A549 (cell line): ENCODE results near the gene ZNF625. TPM values are rescaled to one million over a fixed set of nuclear protein-coding genes. Genes with fewer than 3 reads are reported as not detected.

Experiments
- ATAC-seq, 2 experiments: fragments of 200-7000 bp in 1 of 2; fragments of >200 bp in 1 of 2; cut with Nextera tagmentation in 1 of 2; cut with Tn5 transposase in 1 of 2; 3 replicates each; pipeline versions ENCODE4 v1.8.0 to v1.9.1; 2018 to 2020; ENCODE audit warnings: mild to moderate bottlenecking in 1 of 2, moderate library complexity in 1 of 2
- CTCF ChIA-PET: fragments of 300-600 bp; sonication (Branson Sonifier 250); formaldehyde crosslinking; extraction: SDS; loops from one replicate; lab custom pipeline; 2021; ENCODE audit warnings: antibody characterized with exemption, inconsistent platforms; lab: Yijun Ruan, JAX
- POLR2A ChIA-PET: fragments of 350-600 bp; formaldehyde crosslinking; extraction: SDS; loops from one replicate; lab custom pipeline; 2021; ENCODE audit warnings: antibody characterized with exemption, inconsistent platforms; lab: Yijun Ruan, JAX
- DNase-seq, 2 experiments: peaks; one replicate each; pipeline versions ENCODE4 v3.0.0 to v3.0.0-alpha.2; 2011 to 2016; ENCODE audit warnings: low read depth in 1 of 2, low spot score in 1 of 2
- FAIRE-seq: peaks from 2 replicates; lab custom pipeline; 2011; peaks lifted over from hg19 to GRCh38; lab: Jason Lieb, UNC
- H3K27ac ChIP-seq, 2 experiments: fragments of >200 bp; sonication (Bioruptor Twin); formaldehyde crosslinking; 3 replicates each; pipeline ENCODE4 v1.5.1; 2016 to 2017
- H3K4me1 ChIP-seq: fragments of >200 bp; sonication (Bioruptor Twin); formaldehyde crosslinking; 3 replicates; pipeline ENCODE4 v1.6.1; 2016
- H3K4me2 ChIP-seq: fragments of >200 bp; sonication (Bioruptor Twin); formaldehyde crosslinking; 3 replicates; pipeline ENCODE4 v1.6.1; 2016
- H3K4me3 ChIP-seq: fragments of >200 bp; sonication (Bioruptor Twin); formaldehyde crosslinking; 3 replicates; pipeline ENCODE4 v1.5.1; 2016
- H3K9me3 ChIP-seq: fragments of >200 bp; sonication (Bioruptor Twin); formaldehyde crosslinking; 3 replicates; pipeline ENCODE4 v1.6.1; 2016
- ATOH8 ChIP-seq: fragments of 250-450 bp; sonication (Bioruptor Pico); IDR thresholded peaks from 2 replicates; pipeline ENCODE4 v1.5.0; 2020; ENCODE audit warnings: low read depth, mild to moderate bottlenecking, moderate library complexity
- CBX2 ChIP-seq: fragments of 200-600 bp; sonication (generic); IDR thresholded peaks from 2 replicates; pipeline ENCODE4 v1.6.1; 2016; ENCODE audit warnings: low read depth, mild to moderate bottlenecking, borderline replicate concordance
- CBX8 ChIP-seq: fragments of 200-600 bp; sonication (generic); IDR thresholded peaks from 2 replicates; pipeline ENCODE4 v1.6.1; 2016
- EHMT2 ChIP-seq: fragments of 200-600 bp; sonication (generic); IDR thresholded peaks from 2 replicates; pipeline ENCODE4 v1.6.1; 2016; ENCODE audit warnings: antibody characterized with exemption, low read depth, mild to moderate bottlenecking, moderate library complexity
- ELK1 ChIP-seq: fragments of 150-350 bp; IDR thresholded peaks from 2 replicates; pipeline ENCODE4 v1.6.1; 2014; ENCODE audit warnings: low read depth, mild to moderate bottlenecking, low read length
- MAZ ChIP-seq: fragments of 150-350 bp; IDR thresholded peaks from 2 replicates; pipeline ENCODE4 v1.6.1; 2014; ENCODE audit warnings: antibody characterized with exemption, low read depth, low read length, borderline replicate concordance
- NFE2L2 ChIP-seq: fragments of 150-350 bp; conservative IDR thresholded peaks from 2 replicates; pipeline ENCODE4 v1.6.1; 2014; ENCODE audit warnings: low read length
- NPAS2 ChIP-seq: fragments of 250-450 bp; sonication (Bioruptor Pico); IDR thresholded peaks from 2 replicates; pipeline ENCODE4 v1.8.0; 2022; ENCODE audit warnings: mild to moderate bottlenecking, moderate library complexity, borderline replicate concordance
- POLR2AphosphoS2 ChIP-seq: conservative IDR thresholded peaks from 2 replicates; pipeline ENCODE4 v1.6.1; 2012; ENCODE audit warnings: low read length, improper control_type of control experiment, inconsistent platforms
- RARB ChIP-seq: fragments of 250-450 bp; sonication (Bioruptor Pico); IDR thresholded peaks from 2 replicates; pipeline ENCODE4 v1.8.0; 2021; ENCODE audit warnings: mild to moderate bottlenecking, moderate library complexity
- RCOR1 ChIP-seq: fragments of 150-350 bp; IDR thresholded peaks from 2 replicates; pipeline ENCODE4 v1.6.1; 2014; ENCODE audit warnings: antibody characterized with exemption, low read length, low read depth
- SMC3 ChIP-seq: fragments of >200 bp; sonication (Bioruptor Twin); formaldehyde crosslinking; IDR thresholded peaks from 3 replicates; pipeline ENCODE4 v1.6.1; 2018; ENCODE audit warnings: inconsistent platforms
- USF2 ChIP-seq: fragments of 450-650 bp; IDR thresholded peaks from 2 replicates; pipeline ENCODE4 v1.6.1; 2014; ENCODE audit warnings: antibody characterized with exemption
- ZFP36 ChIP-seq: fragments of 450-650 bp; IDR thresholded peaks from 2 replicates; pipeline ENCODE4 v1.6.1; 2014; ENCODE audit warnings: borderline replicate concordance; ENCODE audit not compliant: partially characterized antibody
- ZNF302 ChIP-seq: fragments of 250-450 bp; sonication (Bioruptor Pico); IDR thresholded peaks from 2 replicates; pipeline ENCODE4 v1.9.0; 2021; ENCODE audit warnings: inconsistent platforms, mild to moderate bottlenecking, moderate library complexity
- WGBS: methylation state at CpG from one replicate; pipeline ENCODE4 v1.1.6; 2017; ENCODE audit errors: missing lambda C conversion rate; 5-methylcytosine and 5-hydroxymethylcytosine counted together
- polyA plus RNA-seq, 4 experiments: library from polyadenylated mRNA; depleted of rRNA in 3 of 4; stranded (reverse); fragments of >200 nt; fragmentation: RNase III in 1 of 4; extraction: RNeasy Plus Mini Kit Qiagen cat#74134 plus additional on column Dnase treatment in 1 of 4; gene quantifications; 2 replicates in 3 of 4; 3 replicates in 1 of 4; pipeline ENCODE4 v1.2.3, GENCODE V29; 2011 to 2017

Gene ZNF625
- polyA plus RNA-seq, 2 of the 4 experiments (the other 2 are of a cell fraction) = not detected

DNA sequence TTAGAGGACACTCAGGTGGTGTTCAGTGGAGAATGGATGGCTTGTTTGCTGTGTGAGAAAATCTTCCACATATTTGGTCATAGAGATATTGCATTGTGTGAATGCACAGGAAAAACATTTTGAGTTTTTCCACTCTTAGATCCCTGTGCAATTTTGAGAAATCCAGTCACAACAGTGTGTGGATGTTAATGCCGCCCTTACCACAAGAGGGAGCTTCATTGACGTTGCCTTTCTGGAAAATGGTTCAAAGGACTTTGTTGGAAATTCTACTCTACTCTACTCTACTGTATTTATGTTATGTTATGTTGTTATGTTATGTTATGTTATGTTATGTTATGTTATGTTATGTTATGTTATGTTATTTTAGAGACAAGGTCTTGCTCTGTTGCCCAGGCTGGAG lies 29.8 kb downstream of the ZNF625 start (continued):
- TF ChIP-seq ATOH8 (CRISPR knock-in tag) = no peak
- no peak for TF ChIP-seq CBX2
- TF ChIP-seq, all 56 proteins: peak for 0

DNA sequence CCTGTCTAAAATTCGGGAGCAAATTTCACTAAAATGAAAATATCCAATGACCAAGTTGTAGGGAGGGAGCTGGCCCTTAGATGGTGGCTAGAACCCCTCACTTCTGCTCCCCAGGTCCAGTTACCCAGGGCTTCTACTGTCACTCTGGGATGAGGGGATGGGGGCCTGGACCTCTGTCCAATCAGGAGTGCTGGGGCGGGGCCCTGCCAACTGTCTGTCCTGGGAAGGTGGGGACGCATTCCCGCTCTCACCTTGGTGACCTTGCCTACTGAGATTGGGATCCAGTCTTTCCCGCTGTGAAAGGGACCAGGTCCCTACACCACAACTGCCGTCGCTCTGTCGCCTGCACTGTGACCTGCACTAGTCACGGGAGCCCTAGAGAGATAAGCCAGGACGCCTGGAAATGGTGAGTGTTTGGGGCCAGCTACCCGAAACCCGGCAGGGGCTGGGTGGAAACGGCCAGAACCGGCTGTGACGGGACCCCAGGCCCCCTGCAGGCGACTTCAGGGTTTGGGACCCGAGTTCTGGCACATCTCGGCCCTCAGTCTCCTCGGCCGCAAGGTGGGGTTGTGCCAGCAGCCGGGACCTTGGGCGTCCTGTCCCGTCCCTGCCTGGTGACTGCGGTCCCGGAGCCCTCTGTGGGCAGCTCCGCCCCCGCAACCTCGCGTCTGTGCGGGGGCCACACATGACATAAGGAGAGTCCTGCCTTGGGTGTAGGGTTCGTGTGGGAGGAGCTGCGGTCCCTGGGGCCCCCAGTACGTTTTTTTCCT lies 39.1 kb downstream of the ZNF625 start:
- Histone ChIP-seq H3K4me2 (no peak overlapping the region), H3K4me1 (no peaks in the 10 kb centered on the region), H3K4me3 (no peak overlapping the region), H3K27ac (no peak overlapping the region)
- CTCF ChIA-PET = interaction anchor here (0.5 kb wide), 1 partner anchor 19 kb away, joined by 3 read pairs; no protein-coding TSS in a partner anchor
- POLR2A ChIA-PET = no interaction called here
- FAIRE-seq = no peak
- no peak for TF ChIP-seq RARB
- TF ChIP-seq, all 56 proteins: peak for 0
- DNase-seq = no peak
- WGBS = 57% methylated on average over 14 of the region's 33 CpGs
- no peak for ATAC-seq
- peaks cover 3% of the 10 kb centered on the region; the same call in 1 of the 3 replicates for H3K9me3 ChIP-seq

DNA sequence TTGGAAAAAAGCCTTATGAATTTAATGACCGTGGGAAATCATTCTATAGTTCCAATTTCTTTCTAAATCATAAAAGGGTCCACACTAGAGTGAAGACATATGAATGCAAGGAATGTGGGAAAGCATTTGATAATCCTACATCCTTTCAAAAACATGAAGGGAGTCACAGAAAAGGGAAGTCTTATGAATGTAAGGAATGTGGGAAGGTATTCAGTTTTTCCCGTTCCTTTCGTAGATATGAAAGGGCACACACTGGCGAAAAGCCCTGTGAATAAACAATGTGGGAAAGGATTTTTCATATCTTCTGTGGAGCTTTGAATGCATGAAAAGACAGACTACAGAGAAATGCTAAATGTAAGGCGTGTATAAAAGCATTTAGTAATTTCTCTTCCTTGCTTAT lies 43.4 kb downstream of the ZNF625 start:
- WGBS = 12% methylated on average over 5 of the region's 5 CpGs
- H3K4me2 ChIP-seq = no peak overlapping the region
- ChIA-PET POLR2A (no interaction called here), CTCF (no interaction called here)
- FAIRE-seq (no peak), ATAC-seq (no peak), DNase-seq (no peak)
- H3K27ac ChIP-seq = no peak overlapping the region
- H3K4me1 ChIP-seq = no peaks in the 10 kb centered on the region
- no peak overlapping the region for H3K4me3 ChIP-seq
- peaks cover 4% of the 10 kb centered on the region; the same call in 1 of the 3 replicates for H3K9me3 ChIP-seq
- TF ChIP-seq POLR2AphosphoS2 (no peak), NPAS2 (no peak), CBX8 (no peak), CBX2 (no peak)

DNA sequence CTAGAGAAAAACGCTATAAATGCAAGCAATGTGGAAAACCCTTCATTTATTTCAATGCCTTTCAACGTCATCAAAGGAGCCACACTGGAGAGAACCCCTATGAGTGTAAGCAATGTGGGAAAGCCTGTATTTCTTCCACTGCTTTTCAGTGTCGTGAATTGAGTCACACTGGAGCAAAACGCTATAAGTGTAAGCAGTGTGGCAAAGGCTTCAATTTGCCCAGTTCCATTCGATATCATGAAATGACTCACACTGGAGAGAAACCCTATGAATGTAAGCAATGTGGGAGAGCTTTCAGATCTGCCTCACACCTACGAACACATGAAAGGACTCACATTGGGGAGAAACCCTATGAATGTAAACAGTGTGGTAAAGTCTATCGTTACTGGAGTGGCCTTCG lies 43.8 kb downstream of the ZNF625 start:
- ATAC-seq = no peak

More for the DNA sequence above, 43.8 kb downstream of the ZNF625 start:
- no peak overlapping the region for H3K27ac ChIP-seq
- 1% methylated on average over 8 of the region's 8 CpGs for WGBS
- no peak overlapping the region for H3K4me2 ChIP-seq
- no peaks in the 10 kb centered on the region for H3K4me1 ChIP-seq
- DNase-seq (no peak), FAIRE-seq (no peak)
- peaks cover 4% of the 10 kb centered on the region; the same call in 1 of the 3 replicates for H3K9me3 ChIP-seq
- no peak overlapping the region for H3K4me3 ChIP-seq
- TF ChIP-seq MAZ (no peak), ELK1 (no peak), ZNF302 (CRISPR knock-in tag) (no peak), ZFP36 (no peak), USF2 (no peak), NFE2L2 (no peak), RCOR1 (no peak), SMC3 (no peak), EHMT2 (no peak)
- POLR2A ChIA-PET = no interaction called here
- CTCF ChIA-PET = no interaction called here
